NCI-H82 treated with DMSO at 0.1 percent for 48 hours (cell line): ENCODE results near the gene TNFSF13B.

Source experiments
- DNase-seq: peaks from one replicate; lab custom pipeline; 2025; ENCODE audit not compliant: unreplicated experiment; lab: John Stamatoyannopoulos, UW

TNFSF13B gene

GRCh38 chr13:108346376-108346775, 76.9 kb downstream of the TNFSF13B start:
- no peak for DNase-seq

GRCh38 chr13:108349269-108349668, 79.8 kb downstream of the TNFSF13B start:
- no peak for DNase-seq

GRCh38 chr13:108350579-108350978, 81.1 kb downstream of the TNFSF13B start:
- DNase-seq, result no peak

GRCh38 chr13:108352599-108352998, 83.1 kb downstream of the TNFSF13B start:
- no peak for DNase-seq

- no peak for DNase-seq
Measured at GRCh38 chr13:108357228-108357627, 87.7 kb downstream of the TNFSF13B start.
